Activated T-helper 1 cell treated with anti-CD3 and anti-CD28 coated beads, Interleukin-2, amount 50 U/mL, for 16 hours (primary cell): ENCODE results near the gene SKP1.

Source experiments
- DNase-seq, 2 donors: peaks; one replicate each; pipeline ENCODE4 v3.0.0-alpha.2; 2020; ENCODE audit warnings: low read depth in 1 of 2, low spot score in 1 of 2

Gene SKP1

DNA sequence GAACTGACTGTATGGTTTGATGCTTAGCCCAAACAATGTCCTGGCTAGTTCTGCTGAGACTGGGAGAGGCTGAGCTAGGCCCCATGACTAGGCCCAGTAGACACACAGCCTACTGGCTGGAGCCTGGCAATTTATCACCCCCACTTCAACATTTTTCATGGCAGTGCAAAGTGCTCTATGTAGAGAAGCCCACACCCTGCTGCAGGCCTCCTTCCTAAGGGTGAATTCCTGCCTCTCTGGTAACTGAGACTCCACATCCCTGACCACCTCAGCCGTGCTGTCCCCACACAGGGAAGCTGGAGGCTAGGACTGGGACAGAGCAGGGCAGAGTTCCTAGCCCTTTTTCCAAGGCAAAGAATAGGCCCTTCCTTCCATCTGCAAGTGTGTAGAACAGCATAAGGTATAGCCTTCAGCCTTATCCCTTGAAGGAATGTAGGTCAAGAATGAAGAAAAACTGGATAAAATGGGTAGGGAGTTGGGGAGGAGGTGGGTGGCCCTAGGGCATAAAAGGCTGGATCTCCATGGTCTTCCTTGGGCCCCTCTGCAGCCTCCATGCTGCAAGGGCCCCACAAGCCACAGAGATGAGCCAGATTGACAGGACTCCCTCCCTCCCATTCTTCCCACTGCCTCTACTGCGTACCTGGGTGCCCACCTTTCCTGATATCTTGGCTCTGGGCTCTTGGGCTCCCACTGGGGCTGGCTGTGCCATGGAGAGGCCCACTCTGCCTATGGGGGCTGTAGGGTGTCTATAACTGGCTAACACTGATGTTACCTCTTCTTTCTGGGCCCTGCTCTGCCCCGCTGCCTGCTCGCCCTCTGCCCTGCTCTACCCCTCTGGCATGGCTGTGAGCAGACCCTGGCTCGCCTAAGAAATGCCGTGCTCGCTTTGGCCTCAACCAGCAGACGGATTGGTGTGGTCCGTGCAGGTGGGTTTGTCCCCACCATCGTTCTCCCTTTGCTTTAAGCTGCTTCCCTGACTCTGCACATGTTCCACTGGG lies 32.5 kb downstream of the SKP1 start:
- DNase-seq = peak in 1 of 2 donors; percentile 2

GRCh38 chr5:134143431-134143830 lies 33.3 kb downstream of the SKP1 start:
- DNase-seq = peak in 1 of 2 donors; percentile 2

DNA sequence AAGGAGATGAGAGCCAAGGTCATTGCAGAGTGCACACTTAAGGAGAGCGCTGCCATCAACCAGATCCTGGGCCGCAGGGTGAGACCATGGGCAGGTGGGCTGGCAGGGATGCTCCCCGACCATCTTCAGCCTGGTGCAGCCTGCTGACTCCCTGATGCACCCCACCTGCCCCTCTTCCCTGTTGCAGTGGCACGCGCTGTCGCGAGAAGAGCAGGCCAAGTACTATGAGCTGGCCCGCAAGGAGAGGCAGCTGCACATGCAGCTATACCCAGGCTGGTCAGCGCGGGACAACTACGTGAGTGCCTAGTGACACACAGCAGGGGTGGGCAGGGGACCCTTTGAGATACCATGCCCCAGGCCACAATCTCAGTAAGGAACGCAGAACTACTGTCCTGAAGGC lies 33.9 kb downstream of the SKP1 start:
- DNase-seq = peak in 1 of 2 donors; percentile 3

DNA sequence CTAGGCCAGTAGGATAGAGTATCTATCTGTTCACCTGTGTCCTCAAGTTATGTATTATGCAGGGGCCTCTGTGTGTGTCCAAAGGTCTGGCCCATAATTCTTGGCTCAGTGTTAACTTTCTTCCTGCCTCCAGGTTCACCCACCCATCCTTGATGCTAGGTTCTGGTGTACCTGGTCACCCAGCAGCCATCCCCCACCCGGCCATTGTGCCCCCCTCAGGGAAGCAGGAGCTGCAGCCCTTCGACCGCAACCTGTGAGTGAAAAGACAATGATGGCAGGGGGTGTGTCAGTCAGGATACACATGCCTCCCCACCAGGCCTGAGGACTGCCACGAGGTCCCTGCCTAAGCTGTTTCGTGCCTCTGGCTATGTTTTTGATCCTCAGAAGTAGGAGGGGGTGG lies 34.7 kb downstream of the SKP1 start:
- DNase-seq = peak in 1 of 2 donors; percentile 2

- peak in 1 of 2 donors; percentile 3 for DNase-seq
Observed at GRCh38 chr5:134141331-134142050, 35.3 kb downstream of the SKP1 start.

DNA sequence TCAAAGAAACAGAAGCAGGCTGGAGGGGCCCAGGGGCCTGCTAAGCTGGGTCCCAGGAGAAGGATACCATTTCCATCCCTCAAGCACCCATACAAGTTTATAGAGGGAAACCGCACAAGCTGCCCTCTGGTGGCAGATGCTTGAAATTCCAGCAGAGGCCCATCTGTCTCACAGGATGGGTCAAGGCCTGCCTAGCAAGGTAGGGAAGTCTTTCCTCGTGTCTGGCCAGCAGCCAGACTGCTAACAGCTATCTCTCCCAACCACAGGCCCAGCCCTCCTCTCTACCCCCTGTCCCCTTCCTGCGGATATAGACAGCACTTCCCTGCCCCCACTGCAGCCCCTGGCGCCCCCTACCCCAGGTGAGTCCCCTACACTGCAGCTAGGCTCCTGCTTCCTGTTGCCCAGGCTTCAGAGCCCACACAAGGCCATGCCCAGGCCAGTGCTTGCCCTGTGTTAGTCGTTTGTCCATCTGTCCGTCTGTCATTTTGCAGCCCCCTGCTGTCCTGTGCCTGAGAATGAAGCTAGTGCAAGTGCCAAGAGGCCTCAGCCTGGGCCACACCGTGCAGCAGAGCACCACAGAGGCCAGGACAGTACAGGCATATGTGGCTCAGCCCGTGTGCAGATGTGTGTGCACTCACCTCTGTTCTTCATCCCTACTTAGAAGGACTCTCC lies 36.1 kb downstream of the SKP1 start:
- peak in 1 of 2 donors; percentile 12 for DNase-seq

DNA sequence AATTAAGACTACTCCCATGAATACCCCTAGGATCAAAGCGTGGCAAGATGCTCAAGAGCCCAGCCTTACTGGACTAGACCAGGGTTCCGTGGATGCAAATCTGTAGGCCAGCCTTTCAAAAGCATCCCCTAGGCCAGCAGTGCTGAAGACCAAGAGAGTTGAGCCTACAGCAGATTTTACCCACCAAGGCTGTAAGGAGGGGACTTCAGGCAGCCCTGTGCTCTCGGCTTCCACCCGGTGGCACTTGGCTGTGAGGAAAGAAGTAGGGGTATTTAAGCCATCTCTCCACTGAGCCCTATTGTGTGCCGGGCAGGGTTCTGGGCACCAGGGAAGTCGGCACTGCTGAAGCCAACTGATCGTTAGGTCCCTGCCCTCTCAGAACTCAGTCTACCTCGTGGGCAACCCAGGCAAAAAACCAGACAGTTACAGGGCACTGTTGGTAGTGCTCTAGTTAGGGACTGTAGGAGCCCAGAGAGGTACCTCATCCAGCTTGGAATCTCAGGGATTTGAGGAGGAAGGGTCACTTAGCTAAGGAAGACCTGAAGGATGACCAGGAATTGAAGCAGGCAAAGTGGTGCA lies 36.8 kb downstream of the SKP1 start:
- DNase-seq = peak in 1 of 2 donors; percentile 2

DNA sequence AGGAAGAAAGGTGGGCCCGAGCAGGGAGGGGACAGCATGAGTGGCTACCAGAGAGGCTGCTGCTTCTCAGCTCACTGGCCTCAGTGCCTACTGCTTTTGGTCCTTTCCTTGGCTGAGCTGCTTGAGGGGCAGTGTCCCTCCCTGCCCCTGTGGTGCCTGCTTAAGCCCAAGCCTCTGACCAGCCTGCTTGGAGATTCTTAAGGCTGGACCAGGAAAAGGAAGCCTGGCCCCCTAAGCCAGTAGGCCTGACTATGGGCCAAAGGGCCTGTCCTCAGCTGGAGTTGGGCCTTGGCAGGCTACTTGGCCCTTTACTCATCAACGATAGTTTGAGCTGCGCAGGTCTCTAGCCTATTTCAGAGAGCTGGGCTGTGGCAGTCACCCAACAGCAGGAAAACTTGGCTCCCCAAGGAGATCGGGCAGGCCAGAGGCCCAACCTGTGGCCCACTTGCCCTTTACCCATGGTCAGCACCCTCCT lies 37.3 kb downstream of the SKP1 start:
- peak in 1 of 2 donors; percentile 3 for DNase-seq

GRCh38 chr5:134138416-134139376 lies 38.1 kb downstream of the SKP1 start:
- peak; percentile 3 to 51 for DNase-seq

DNA sequence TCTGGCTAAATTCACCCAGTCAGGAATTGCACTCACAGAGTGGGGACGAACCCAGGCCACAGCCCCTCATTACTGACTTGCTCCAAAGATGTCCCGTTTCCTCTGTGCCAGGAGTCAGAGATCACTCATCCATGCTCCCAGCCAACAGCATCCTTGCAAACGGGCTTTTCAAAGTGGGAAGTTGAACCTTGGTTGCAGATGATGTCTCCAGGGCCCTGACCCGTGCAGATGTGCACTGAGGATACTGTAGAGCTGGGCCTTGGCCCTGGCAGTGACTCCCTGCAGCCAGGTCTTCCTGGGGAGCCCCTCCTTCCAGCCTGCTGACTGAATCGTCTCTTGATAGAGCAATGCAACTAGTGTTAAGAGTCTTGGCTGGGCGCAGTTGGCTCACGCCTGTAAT lies 40.0 kb downstream of the SKP1 start:
- peak in 1 of 2 donors; percentile 3 for DNase-seq

DNA sequence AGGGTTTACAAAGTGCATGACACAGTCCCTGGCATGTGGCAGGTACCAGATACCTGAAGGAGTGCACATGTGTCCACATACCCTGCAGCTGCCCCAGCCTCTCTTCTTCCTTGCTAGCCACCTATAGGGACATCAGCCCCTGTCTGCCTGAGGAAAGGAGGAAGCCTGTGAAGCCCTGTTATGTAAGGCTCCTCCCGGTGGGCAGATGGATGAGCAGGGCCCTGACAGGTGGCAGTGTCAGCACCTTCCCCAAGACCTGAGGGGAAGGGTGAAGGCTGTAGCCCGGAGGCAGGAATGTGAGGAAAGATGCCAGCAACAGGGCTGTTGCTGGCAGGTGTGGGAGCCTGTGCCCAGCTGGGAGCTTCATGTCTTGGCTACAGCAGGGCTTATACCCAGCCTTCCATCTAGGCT lies 40.5 kb downstream of the SKP1 start:
- peak in 1 of 2 donors; percentile 0 for DNase-seq

GRCh38 chr5:134135091-134135655 lies 41.6 kb downstream of the SKP1 start:
- no peak for DNase-seq

GRCh38 chr5:134133995-134134541 lies 42.7 kb downstream of the SKP1 start:
- peak in 1 of 2 donors; percentile 2 for DNase-seq

GRCh38 chr5:134133188-134133994 lies 43.4 kb downstream of the SKP1 start:
- DNase-seq = no peak

DNA sequence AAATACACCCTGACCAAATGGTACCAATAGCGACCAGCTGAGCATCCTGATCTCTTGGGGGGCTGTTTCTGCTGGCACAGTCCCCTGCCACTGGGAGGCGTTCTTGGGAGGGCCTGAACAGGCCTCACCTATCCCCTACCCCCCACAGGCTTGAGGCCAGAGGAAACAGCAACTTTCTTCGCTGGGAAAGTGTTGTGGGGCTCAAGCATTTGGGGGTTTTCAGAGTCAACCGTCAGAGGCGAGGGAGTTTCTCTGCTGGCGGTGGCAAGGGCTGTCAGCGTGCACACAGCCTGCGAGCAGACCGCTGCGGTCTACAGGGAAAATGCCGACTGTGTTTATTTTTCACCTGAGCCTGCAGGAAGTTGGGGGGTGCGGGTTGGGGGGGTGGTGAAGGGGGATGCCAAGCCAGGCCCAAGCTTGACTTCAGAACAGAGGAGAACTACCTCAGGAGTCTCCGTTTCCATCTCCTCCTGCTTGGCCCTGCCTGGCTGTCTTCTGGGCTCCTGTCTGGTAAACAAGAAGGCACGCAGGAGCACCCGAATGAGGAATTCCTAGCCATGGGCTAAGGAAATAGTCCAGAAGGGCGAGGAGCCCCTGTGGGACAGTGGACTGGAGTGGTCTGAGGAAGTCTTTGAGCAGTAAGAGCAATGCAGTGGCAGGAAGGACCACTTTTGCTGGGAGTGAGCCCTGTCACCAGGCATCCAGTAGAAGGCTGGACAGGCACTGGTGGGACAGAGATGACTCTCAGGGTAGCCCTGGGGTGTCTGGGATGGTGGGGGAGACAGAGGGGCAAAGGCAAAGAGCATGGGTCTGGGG lies 44.2 kb downstream of the SKP1 start:
- peak; percentile 61 to 68 for DNase-seq

DNA sequence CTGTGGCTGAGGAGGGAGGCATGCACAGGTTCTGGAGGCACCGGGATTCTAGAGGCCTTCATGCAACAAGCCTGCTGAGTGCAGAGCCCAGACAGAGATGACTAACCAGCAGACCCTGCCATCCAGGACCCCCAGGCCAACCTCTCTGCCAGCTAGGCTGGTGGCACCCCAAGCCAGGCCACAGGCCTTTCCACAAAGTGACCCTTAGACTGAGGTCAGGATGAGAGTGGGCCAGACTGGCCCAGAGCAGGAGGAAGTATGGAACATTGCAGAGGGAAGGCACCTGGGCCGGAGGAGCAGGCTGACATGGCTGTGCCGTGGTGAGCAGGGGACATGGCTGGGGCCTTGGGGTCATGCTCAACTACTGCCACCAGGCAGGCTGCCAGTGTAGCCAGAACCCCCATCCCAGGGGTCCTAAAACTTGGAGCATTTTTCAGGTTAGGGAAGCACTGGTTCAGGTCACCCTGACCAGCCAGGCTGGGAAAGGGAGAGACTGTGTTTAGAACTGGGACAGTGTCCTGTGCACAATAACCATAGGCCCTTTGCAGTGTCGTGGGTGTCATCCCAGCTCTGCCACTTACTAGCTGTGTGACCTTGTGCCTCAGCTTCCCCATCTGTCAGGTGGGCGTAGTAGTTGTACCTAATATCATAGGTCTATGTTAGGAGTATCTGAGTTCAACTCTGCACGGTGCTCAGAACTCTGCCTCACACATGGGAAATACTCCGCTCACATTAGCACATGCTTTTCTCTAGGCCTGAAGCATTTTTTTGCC lies 45.0 kb downstream of the SKP1 start:
- DNase-seq = no peak

GRCh38 chr5:134131165-134131564 lies 45.6 kb downstream of the SKP1 start:
- no peak for DNase-seq
